H1 (cell line): Measurements from ENCODE around the gene PLA1A. TPM values are rescaled to one million over a fixed set of nuclear protein-coding genes. Genes with fewer than 3 reads are reported as not detected.
A peak's percentile ranks its signal among the peaks of the same experiment; 100 is the strongest.

ENCODE experiments used
- CTCF ChIA-PET: fragments of 300-600 bp; sonication (Branson Sonifier 250); formaldehyde crosslinking; loops from one replicate; lab custom pipeline; 2021; ENCODE audit not compliant: partially characterized antibody; lab: Charles Lee
- POLR2A ChIA-PET: fragments of 300-600 bp; sonication (Branson Sonifier 250); formaldehyde crosslinking; loops from one replicate; lab custom pipeline; 2021; ENCODE audit warnings: inconsistent platforms; ENCODE audit not compliant: partially characterized antibody; lab: Charles Lee
- DNase-seq, 2 experiments: peaks; one replicate each; pipeline versions ENCODE4 v3.0.0 to v3.0.0-alpha.2; 2010 to 2022; ENCODE audit warnings: low spot score in 2 of 2, low read depth in 1 of 2, mixed read lengths in 1 of 2
- FAIRE-seq: peaks from 2 replicates; lab custom pipeline; 2011; peaks lifted over from hg19 to GRCh38; lab: Jason Lieb, UNC
- H2AFZ ChIP-seq: 2 replicates; pipeline ENCODE4 v1.8.1; 2012; ENCODE audit warnings: low read length, inconsistent platforms
- H2AK5ac ChIP-seq: 2 replicates; pipeline ENCODE4 v1.6.1; 2013; ENCODE audit warnings: low read depth, low read length
- H2BK120ac ChIP-seq: replicated peaks from 2 replicates; pipeline ENCODE3; 2013; ENCODE audit warnings: low read depth, low read length, inconsistent platforms
- H2BK12ac ChIP-seq: 2 replicates; pipeline ENCODE4 v1.6.1; 2013; ENCODE audit warnings: low read depth, low read length
- H2BK15ac ChIP-seq: 2 replicates; pipeline ENCODE4 v1.6.1; 2013; ENCODE audit warnings: low read length
- H2BK20ac ChIP-seq: 2 replicates; pipeline ENCODE4 v1.6.1; 2013; ENCODE audit warnings: low read length
- H2BK5ac ChIP-seq: 2 replicates; pipeline ENCODE4 v1.6.1; 2013; ENCODE audit warnings: low read depth, low read length
- H3K14ac ChIP-seq: 2 replicates; pipeline ENCODE4 v1.6.1; 2013; ENCODE audit warnings: inconsistent platforms; ENCODE audit not compliant: insufficient read length
- H3K18ac ChIP-seq: 2 replicates; pipeline ENCODE4 v1.6.1; 2013; ENCODE audit warnings: low read length; ENCODE audit errors: extremely low read depth
- H3K23ac ChIP-seq: 2 replicates; pipeline ENCODE4 v1.6.1; 2013; ENCODE audit warnings: inconsistent platforms; ENCODE audit not compliant: insufficient read length
- H3K23me2 ChIP-seq: 2 replicates; pipeline ENCODE4 v1.6.1; 2013; ENCODE audit warnings: low read depth, low read length
- H3K27ac ChIP-seq: 2 replicates; pipeline ENCODE4 v1.6.1; 2011; ENCODE audit warnings: low read depth, low read length, inconsistent platforms
- H3K27me3 ChIP-seq, 4 experiments: replicated peaks in 1 of 4; 1 replicate in 1 of 4; 2 replicates in 3 of 4; pipeline versions ENCODE4 v1.6.1 to v1.8.1; 2011 to 2013; ENCODE audit warnings: low read length in 3 of 4, mild to moderate bottlenecking in 3 of 4, inconsistent platforms in 2 of 4, mixed read lengths in 2 of 4, moderate library complexity in 1 of 4; ENCODE audit not compliant: control insufficient read depth in 3 of 4, insufficient read depth in 3 of 4; ENCODE audit errors: extremely low read depth in 1 of 4
- H3K36me3 ChIP-seq, 4 experiments: 2 replicates each; pipeline versions ENCODE4 v1.6.1 to v1.8.1; 2011 to 2013; ENCODE audit warnings: mild to moderate bottlenecking in 4 of 4, low read length in 3 of 4, moderate library complexity in 2 of 4, control low read depth in 1 of 4, inconsistent platforms in 1 of 4; ENCODE audit not compliant: insufficient read depth in 4 of 4, control insufficient read depth in 2 of 4
- H3K4ac ChIP-seq: replicated peaks from 2 replicates; pipeline ENCODE3; 2013; ENCODE audit warnings: low read length, low read depth, mixed read lengths, inconsistent platforms; ENCODE audit not compliant: insufficient read length
- H3K4me1 ChIP-seq, 4 experiments: replicated peaks in 1 of 4; 1 replicate in 1 of 4; 2 replicates in 3 of 4; pipeline versions ENCODE4 v1.6.1 to v1.8.1; 2011 to 2013; ENCODE audit warnings: low read length in 3 of 4, inconsistent platforms in 2 of 4, mixed read lengths in 1 of 4; ENCODE audit not compliant: insufficient read depth in 4 of 4, control insufficient read depth in 3 of 4
- H3K4me2 ChIP-seq, 2 experiments: 2 replicates each; pipeline versions ENCODE4 v1.6.1 to v1.8.1; 2011 to 2013; ENCODE audit warnings: low read depth in 2 of 2, low read length in 2 of 2, control low read depth in 1 of 2, inconsistent platforms in 1 of 2, mild to moderate bottlenecking in 1 of 2; ENCODE audit not compliant: insufficient read depth in 1 of 2
- H3K4me3 ChIP-seq, 4 experiments: fragments of 200-600, 300-600 bp in 1 of 4; sonication (generic), shearing (Covaris generic), sonication (Bioruptor Twin) in 1 of 4; 2 replicates each; pipeline versions ENCODE4 v1.5.1 to v1.8.1; 2011 to 2016; ENCODE audit warnings: low read length in 4 of 4, low read depth in 3 of 4, control low read depth in 2 of 4, inconsistent platforms in 2 of 4, mild to moderate bottlenecking in 2 of 4, mixed read lengths in 1 of 4, moderate library complexity in 1 of 4; ENCODE audit not compliant: insufficient read depth in 2 of 4; ENCODE audit errors: extremely low read depth in 1 of 4
- H3K56ac ChIP-seq: replicated peaks from 2 replicates; pipeline ENCODE3; 2013; ENCODE audit warnings: low read depth, mild to moderate bottlenecking, mixed read lengths, low read length, inconsistent platforms; ENCODE audit not compliant: insufficient read length
- H3K79me1 ChIP-seq: 2 replicates; pipeline ENCODE4 v1.6.1; 2013; ENCODE audit warnings: low read depth, low read length, control low read depth
- H3K79me2 ChIP-seq, 2 experiments: 2 replicates each; pipeline versions ENCODE4 v1.6.1 to v1.8.1; 2012 to 2013; ENCODE audit warnings: low read length in 2 of 2, mild to moderate bottlenecking in 2 of 2, inconsistent platforms in 1 of 2; ENCODE audit not compliant: insufficient read depth in 2 of 2, control insufficient read depth in 1 of 2
- H3K9ac ChIP-seq, 4 experiments: replicated peaks in 1 of 4; 1 replicate in 1 of 4; 2 replicates in 3 of 4; pipeline versions ENCODE4 v1.6.1 to v1.8.1; 2011 to 2013; ENCODE audit warnings: low read depth in 3 of 4, low read length in 3 of 4, control low read depth in 2 of 4, mild to moderate bottlenecking in 2 of 4, moderate library complexity in 2 of 4, inconsistent platforms in 1 of 4; ENCODE audit errors: extremely low read depth in 1 of 4
- H3K9me3 ChIP-seq, 2 experiments: 2 replicates each; pipeline versions ENCODE4 v1.6.1 to v1.8.1; 2012 to 2013; ENCODE audit warnings: mild to moderate bottlenecking in 2 of 2, moderate library complexity in 2 of 2, control low read depth in 1 of 2, inconsistent platforms in 1 of 2, low read depth in 1 of 2, low read length in 1 of 2, mixed read lengths in 1 of 2; ENCODE audit not compliant: insufficient read depth in 2 of 2
- H4K20me1 ChIP-seq, 2 experiments: replicated peaks in 1 of 2; 2 replicates each; pipeline versions ENCODE3 to v1.8.1; 2011 to 2013; ENCODE audit warnings: inconsistent platforms in 2 of 2, low read length in 2 of 2, mild to moderate bottlenecking in 1 of 2; ENCODE audit not compliant: insufficient read depth in 2 of 2, control insufficient read depth in 1 of 2
- H4K5ac ChIP-seq: 2 replicates; pipeline ENCODE4 v1.6.1; 2013; ENCODE audit warnings: low read length, low read depth, mixed read lengths, inconsistent platforms; ENCODE audit not compliant: insufficient read length
- H4K8ac ChIP-seq: 2 replicates; pipeline ENCODE4 v1.8.0; 2013; ENCODE audit warnings: mild to moderate bottlenecking, moderate library complexity, low read length, inconsistent platforms; ENCODE audit not compliant: insufficient read depth; ENCODE audit errors: extremely low read depth
- H4K91ac ChIP-seq: replicated peaks from 2 replicates; pipeline ENCODE3; 2013; ENCODE audit warnings: low read length, mixed read lengths, inconsistent platforms; ENCODE audit not compliant: insufficient read length
- POLR2A ChIP-seq, 2 experiments: IDR thresholded peaks; 1 replicate in 1 of 2; 2 replicates in 1 of 2; pipeline ENCODE4 v1.6.1; 2011; ENCODE audit warnings: low read depth in 2 of 2, low read length in 2 of 2, mild to moderate bottlenecking in 2 of 2; ENCODE audit errors: control extremely low read depth in 1 of 2
- TAF7 ChIP-seq: optimal IDR thresholded peaks from 2 replicates; pipeline ENCODE3; 2011; ENCODE audit warnings: low read depth, mild to moderate bottlenecking, inconsistent platforms, low read length, moderate library complexity, borderline replicate concordance
- TCF12 ChIP-seq: IDR thresholded peaks from 2 replicates; pipeline ENCODE4 v1.6.1; 2011; ENCODE audit warnings: low read depth, mild to moderate bottlenecking, low read length
- WGBS, 2 experiments: shearing (Covaris generic) in 1 of 2; methylation state at CpG; one replicate each; pipeline versions ENCODE4 v1.1.6 to v1.1.7; 2013 to 2015; ENCODE audit warnings: low lambda C conversion rate in 2 of 2, mixed read lengths in 2 of 2, inconsistent platforms in 1 of 2, low coverage in 1 of 2, missing lambda C conversion rate in 1 of 2; ENCODE audit not compliant: insufficient replicate concordance in 2 of 2, insufficient coverage in 1 of 2, insufficient read length in 1 of 2; ENCODE audit errors: extremely low coverage in 1 of 2, missing lambda C conversion rate in 1 of 2; 5-methylcytosine and 5-hydroxymethylcytosine counted together
- polyA plus RNA-seq, 7 experiments: library from polyadenylated mRNA; depleted of rRNA in 3 of 7; stranded (reverse) in 5 of 7; unstranded in 2 of 7; fragments of >200 nt in 5 of 7; fragments of 200-250 nt in 2 of 7; gene quantifications; 1 replicate in 5 of 7; 2 replicates in 1 of 7; 4 replicates in 1 of 7; pipeline versions ENCODE4 v1.2.1 to v1.2.3, GENCODE V29; 2011 to 2013; ENCODE audit warnings: missing spikeins in 2 of 7, mixed read lengths in 2 of 7
- total RNA-seq: library from RNA; stranded (reverse); fragmentation: NEBNext Ultra II Directional; extraction: Animal tissue kit (Norgen Biotek cat#: 25700); gene quantifications from 2 replicates; pipeline ENCODE4 v1.2.1, GENCODE V29; 2021

PLA1A gene
- total and polyA plus RNA-seq, 2 of the 8 experiments (the other 6 are each of a cell fraction or from before 2014, with no cell fraction given): not detected

DNA sequence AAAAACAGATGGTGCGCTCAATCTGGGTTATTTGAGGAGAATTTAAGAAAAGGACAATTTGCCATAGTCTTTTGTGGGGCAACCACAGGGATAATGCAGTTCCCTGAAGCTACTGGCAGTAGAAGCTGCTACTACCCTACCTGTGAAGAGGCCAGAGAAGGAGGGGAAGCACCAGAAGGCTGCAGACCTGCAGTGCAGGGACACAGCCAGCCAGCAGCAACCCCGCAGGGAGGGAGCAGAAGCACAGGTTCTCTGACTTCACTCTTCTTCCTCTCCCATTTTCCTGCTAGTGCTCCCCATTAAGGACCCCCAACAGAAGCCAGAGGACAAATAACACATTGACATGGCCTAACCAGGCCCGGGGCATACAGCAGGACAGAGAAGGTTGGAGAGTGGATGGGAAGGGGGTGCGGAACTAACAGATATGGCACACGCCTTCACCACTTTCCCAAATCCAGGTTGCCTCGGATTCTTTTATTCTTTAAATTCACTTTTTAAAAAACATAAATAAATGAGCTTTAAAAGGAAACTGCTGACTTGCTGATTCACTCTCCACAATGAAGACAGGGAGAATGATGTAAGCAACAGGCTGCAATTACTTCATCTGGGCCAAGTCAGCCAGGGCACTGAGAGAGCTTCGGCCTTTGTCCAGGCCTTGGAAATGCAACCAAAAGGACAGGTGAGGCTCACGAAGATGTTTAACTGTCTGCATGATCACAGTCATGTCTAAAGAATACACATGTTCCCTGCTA, 32.6 kb downstream of the PLA1A start:
- Histone ChIP-seq H3K4ac (no peak overlapping the region), H3K14ac (no peak overlapping the region), H2AK5ac (no peak overlapping the region), H4K5ac (no peak overlapping the region), H3K36me3 (no peaks in the 10 kb centered on the region), H3K27ac (no peak overlapping the region), H3K23me2 (no peaks in the 10 kb centered on the region), H3K4me1 (peaks cover 0 to 6% (median 1%) of the 10 kb centered on the region in 4 experiments; a peak in 2 of 7 replicates), H3K4me3 (no peak overlapping the region), H2BK5ac (no peak overlapping the region), H3K23ac (no peak overlapping the region), H4K20me1 (no peaks in the 10 kb centered on the region), H3K27me3 (no peaks in the 10 kb centered on the region), H3K9me3 (no peaks in the 10 kb centered on the region), H3K79me2 (no peaks in the 10 kb centered on the region), H3K79me1 (no peaks in the 10 kb centered on the region), H2BK12ac (no peak overlapping the region; the same call in 1 of the 2 replicates), H3K56ac (no peak overlapping the region), H4K8ac (no peak overlapping the region), H2BK15ac (no peak overlapping the region), H2AFZ (peak overlapping the region; percentile 67; the same call in 1 of the 2 replicates), H3K18ac (no peak overlapping the region), H2BK120ac (no peak overlapping the region), H2BK20ac (0 out of 2 replicates have a peak overlapping the region, but pooled peaks have one; percentile 13), H3K9ac (no peak overlapping the region), H3K4me2 (no peak overlapping the region), H4K91ac (no peak overlapping the region)
- FAIRE-seq: no peak
- TF ChIP-seq TCF12 (no peak), TAF7 (no peak), POLR2A (IDR thresholded peaks at IDR 0.05; ENCODE audit: control extremely low read depth in 1 of 2, low read depth in 2 of 2, low read length in 2 of 2) (no peak)
- ChIA-PET CTCF (interaction anchor here (1.2 to 1.6 kb wide), 2 partner anchors 10 to 30 kb away, joined by 3 read pairs; no protein-coding TSS in a partner anchor), POLR2A (no interaction called here)
- no peak for DNase-seq
- 86% methylated on average over 8 of the region's 8 CpGs; no CpG with 5 or more reads in 1 of the 2 experiments for WGBS, 2 experiments
